GM18499 (cell line): ENCODE measurements around the gene CBFA2T3.

Experiments
- ATAC-seq: cut with Tn5 transposase; IDR thresholded peaks from one replicate; pipeline ENCODE4 v1.9.1; 2021; ENCODE audit warnings: moderate number of reproducible peaks; ENCODE audit not compliant: insufficient read depth, unreplicated experiment

Gene CBFA2T3

DNA sequence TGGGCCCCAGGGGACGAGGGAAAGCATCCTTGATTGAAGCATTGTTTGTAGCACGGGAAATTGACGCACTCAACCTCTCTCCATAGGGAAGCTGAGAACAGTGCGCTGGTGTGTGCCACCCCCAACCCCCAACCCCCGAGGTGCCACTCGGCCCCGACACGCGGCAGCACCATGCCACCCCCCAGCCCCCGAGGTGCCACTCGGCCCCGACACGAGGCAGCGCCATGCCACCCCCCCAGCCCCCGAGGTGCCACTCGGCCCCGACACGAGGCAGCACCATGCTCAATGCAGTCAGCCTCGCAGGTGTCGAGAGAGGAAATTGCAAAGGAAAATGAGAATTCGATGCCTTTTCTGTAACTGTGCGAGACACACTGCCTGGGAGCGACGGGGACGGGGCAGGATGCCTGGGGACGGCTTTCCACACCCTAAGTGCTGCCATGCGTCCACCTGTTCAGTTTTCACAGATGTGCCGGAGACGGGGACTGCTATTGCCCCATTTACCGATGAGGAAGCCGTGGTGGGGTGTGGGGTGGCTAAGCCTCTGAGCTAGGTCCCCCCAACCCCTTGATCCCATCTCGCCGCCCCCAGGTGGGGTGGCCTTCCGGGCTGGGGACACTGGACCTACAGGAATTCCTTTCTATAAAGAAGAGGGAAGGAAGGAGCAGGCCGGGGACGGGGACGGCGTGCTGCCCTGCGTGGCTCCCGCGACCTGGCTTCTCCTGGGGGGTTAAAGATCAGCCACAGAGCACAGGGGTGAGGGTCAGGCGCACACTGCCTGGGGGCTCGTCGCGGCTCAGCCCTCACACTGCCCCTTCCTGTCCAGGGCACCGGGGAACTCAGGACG is 9.8 kb downstream of the CBFA2T3 start:
- no peak for ATAC-seq

DNA sequence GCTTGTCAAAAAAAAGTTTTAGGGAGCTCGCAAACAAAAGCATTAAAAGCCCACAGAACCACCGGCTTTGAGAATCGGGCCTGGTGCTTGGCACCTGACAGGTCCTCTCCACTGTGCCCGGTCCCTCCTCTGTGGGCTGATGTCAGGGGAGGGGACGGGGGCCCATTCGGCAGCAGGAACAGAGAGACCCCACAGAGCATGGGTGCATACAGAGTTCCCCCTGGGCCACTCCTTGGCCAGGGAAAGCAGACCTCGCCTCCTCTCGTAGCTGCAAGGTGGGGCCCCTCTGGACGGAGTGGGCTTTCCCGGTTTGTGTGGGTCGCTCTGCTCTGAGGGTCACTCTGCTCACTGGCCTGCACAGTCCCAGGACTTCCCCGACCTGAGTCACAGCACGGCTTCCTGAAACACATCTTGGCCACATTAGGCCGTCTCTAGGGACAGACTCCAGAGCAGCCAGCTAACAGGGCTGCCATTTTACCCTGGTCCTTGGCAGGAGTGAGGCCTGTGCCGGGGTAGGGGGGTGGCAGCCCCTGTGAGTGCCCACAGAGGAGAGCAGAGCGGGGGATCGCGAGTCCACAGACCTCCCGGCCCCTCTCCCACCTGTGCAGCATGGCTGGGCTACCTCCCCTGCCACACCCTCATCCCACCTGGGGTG is 11.1 kb downstream of the CBFA2T3 start:
- no peak for ATAC-seq

DNA sequence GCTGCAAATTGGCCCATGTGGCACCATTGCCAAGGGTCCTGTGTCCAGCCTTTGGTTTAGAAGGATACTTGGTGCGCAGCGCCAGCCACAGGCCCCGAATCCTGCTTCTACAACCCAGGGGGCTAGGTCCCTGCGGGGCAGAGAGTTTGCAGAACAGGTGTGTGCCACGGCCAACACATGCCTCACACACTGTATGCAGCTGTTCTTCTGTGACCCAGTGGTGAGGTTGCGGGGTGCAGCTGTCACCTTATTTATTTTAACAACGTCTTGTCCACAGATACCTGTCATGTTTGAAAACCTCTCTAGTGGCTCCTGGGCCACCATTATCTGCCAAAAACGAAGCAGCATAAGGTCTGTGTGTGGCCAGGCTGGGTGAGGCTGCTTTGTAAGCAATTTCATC is 11.6 kb downstream of the CBFA2T3 start:
- ATAC-seq, result no peak

DNA sequence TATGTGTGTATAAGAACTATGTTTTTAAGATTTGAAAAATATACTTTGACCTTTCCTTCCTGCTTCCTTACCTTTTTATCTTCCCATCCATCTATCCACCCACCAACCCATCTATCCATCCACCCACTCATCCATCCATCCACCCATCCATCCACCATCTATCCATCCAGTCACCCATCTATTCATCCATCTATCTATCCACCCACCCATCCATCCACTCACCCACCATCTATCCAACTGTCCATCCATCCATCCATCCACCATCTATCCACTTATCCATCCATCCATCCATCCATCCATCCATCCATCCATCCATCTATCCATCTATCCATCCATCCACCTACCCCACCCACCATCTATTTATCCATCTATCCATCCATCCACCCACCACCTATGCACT is 12.4 kb downstream of the CBFA2T3 start:
- ATAC-seq, result no peak

DNA sequence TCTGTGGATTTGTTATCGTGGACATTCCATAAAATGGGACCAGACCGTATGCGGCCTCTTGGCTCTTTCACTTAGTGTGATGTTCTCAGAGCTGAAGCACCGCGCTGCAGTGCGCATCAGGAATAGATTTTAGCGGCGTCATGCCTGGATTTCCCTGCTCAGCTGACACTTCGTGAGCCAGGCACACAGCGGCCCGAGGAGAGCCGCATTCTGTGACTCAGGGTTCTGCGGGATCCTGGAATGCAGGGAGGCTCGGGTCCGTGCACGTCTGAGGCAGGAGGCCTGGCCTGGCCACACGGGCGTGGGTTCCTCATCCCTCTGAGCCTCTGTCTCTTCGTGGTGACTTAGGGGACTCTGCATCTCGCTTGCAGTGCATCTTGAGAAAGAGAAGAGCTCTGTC is 13.4 kb downstream of the CBFA2T3 start:
- ATAC-seq, result no peak

DNA sequence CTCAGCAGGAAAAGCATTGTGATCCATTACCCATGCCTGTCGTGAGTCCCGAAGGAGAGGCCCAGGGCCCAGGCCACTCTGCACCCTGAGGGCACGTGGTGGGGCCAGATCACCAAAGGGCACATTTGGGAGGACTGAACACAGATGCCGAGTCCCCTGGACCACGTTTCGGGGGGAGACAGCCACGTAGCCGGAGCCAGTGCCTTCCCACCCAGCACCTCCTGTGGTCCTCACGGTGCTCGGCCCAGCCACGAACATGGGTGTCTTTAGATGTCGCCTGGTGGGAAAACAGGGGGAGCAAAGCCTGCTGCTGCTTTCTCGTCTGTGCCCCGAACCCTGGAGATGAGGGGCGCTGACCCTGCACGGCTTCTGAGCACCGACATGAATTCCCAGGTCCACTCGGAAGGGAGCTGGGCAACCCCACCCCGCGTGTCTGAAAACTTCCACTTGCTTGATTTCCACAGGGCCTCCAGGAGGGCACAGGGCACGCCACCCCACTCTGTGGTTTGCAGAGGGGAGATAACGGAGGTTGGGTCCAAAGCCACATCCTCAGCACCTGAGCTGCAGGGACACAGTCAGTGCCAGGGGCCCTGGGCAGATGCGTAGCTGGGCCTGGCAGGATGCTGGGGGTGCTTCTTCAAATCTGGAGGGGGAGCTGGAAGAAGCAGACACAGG is 14.4 kb downstream of the CBFA2T3 start:
- no peak for ATAC-seq

DNA sequence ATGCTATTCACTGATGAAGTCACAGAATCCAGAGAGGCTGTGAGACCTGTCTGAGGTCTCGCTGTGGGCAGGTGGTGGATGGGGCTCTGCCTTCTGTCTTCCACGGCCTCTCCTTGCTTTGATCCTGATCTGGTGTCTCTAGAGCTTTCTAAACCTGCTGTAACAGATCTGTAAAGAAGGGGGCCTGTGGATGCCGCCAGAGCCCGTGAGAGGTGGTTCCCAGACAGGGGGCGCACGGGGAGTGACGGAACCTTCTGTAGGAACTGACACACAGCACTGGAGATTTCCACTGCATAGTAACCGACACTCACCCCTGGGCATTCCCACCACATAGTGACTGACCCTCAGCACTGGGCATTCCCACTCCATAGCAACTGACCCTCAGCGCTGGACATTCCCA is 16.0 kb downstream of the CBFA2T3 start:
- ATAC-seq, result no peak

DNA sequence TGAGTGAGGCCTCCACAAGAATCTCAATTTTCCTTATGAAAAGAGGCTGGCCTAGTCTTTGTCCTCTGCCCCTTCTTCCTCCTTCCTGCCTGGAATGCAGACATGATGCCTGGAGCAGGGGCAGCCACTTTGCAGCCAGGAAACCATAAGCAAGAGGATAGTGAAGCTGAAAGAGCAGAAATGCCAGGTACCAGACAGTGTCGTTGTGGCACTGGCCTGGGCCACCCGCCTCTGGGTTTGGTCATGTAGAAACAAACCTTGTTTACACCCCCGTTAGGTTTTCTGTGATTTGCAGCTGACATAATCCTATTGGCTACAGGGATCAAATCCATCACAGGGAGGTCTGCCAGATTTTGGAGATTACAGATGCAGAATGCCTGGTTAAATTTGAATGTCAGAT is 16.5 kb downstream of the CBFA2T3 start:
- ATAC-seq, result no peak

DNA sequence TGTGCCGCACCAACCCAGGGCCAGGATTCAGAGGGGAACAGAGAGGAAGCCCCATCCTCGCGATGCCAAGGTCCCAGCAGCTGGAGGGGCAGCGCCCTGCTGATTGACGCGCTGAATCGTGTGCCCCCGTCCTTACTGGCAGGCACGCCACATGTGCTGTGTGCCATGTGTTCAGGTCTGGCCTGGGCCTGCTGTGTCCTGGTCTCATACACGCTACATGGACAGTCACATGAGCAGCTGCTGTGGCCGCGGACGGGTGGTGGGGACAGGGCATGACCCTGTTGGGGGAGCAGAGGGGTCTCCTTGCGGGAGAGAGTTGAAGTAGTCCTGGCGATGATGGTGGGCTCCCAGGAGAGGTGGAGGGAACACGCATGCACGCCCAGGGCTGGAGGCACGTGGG is 18.0 kb downstream of the CBFA2T3 start:
- no peak for ATAC-seq

DNA sequence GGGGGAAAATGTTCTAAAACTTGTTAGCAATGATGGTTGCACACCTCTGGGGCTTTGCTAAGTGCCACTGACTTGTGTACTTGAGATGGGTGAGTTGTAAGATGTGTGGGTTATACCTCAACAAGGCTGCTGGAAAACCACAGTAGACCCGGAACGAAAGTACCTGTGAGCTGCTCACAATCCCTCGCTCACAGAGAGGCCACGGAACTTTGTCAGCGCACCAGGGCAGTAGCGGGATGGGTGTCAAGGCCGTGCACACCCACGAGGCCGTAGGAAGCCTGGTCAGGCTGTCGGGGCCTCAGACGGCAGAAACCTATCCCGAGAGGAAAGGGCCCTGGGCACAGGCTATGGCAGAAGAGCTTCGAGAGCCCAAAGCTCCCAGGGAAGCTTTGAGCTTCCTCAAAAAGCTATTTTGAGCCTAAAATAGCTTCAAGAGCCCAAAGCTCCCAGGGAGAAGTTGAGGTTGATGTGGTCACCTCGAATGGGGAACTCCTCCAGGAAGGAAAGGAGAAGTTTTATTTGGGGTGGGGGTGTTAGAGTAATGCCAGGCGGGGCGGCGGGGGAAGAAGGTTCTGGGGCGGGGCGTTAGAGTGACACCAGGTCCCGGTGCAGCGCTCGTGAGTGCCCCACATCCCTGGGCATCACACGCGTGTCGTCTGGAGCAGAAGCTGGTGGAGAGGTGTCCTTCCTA is 19.0 kb downstream of the CBFA2T3 start:
- ATAC-seq, result no peak

DNA sequence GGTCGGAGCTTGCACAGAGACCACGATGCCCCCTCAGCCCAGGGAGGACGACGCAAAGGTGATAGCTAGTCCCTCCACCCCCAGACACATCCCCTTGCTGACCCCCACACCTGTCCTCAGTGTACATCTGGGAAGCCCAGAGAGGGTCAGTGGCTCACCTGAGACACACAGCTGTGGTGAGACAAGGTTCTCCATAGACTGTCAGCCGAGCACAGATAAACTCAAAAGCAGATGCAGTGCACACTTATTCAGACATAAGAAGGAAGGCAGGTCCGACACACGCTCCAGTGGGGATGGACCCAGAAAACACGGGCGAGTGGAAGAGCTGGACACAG is 19.6 kb downstream of the CBFA2T3 start:
- ATAC-seq, result no peak

DNA sequence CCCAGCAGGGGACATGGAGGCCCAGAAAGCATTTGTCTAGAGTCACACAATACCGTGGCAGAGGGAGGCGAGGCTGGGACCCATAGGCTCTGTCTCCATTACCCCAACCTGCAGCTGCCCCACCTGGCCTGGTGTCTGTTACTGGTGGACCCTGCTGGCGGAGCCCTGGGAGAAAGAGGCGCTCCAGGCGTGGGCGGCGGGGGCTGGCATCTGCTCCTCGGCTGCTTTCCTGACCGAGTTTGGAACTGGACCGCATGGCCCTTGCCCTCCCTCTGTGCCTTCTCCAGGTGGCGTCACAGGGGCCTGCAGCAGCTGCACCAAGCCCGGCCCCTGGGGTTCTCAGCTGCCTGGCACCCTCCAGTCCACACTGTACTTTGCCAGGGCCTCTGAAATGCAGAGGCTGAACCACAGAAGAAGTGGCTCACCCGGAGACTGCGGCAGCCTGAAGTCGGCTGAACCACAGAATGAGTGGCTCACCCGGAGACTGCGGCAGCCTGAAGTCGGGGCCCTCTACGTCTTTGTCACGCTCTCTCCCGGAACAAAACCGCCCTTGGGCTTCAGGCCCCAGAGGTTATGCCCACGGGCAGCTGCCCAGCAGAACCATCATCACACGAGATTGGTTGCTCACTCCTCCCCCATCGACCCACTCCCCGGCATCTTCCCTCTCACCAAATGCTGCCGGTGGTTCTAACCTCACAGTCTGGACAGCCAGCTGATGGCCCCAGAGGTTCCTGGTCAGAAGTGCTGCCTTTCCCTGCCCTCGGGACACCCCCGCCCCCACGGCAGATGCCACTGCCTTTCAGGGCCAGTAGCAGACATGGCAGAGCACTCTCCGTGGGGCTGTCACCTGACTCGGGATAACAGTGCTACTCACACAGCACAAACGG is 20.2 kb downstream of the CBFA2T3 start:
- no peak for ATAC-seq

DNA sequence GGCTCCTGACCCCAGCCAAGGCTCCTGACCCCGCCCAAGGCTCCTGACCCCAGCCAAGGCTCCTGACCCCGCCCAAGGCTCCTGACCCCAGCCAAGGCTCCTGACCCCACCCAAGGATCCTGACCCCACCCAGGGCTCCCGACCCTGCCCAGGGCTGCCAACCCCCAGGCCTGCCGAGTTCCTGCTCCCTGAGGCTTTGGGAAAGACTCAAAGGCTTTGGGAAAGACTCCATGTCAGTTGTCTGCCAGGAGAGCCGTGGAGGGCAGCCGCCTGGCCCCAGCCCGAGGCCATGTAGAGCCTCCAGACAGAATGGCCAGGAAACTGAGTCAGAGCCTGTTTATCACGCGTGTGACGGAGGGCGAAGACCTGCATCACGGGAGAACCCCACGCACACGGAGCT is 21.1 kb downstream of the CBFA2T3 start:
- no peak for ATAC-seq

DNA sequence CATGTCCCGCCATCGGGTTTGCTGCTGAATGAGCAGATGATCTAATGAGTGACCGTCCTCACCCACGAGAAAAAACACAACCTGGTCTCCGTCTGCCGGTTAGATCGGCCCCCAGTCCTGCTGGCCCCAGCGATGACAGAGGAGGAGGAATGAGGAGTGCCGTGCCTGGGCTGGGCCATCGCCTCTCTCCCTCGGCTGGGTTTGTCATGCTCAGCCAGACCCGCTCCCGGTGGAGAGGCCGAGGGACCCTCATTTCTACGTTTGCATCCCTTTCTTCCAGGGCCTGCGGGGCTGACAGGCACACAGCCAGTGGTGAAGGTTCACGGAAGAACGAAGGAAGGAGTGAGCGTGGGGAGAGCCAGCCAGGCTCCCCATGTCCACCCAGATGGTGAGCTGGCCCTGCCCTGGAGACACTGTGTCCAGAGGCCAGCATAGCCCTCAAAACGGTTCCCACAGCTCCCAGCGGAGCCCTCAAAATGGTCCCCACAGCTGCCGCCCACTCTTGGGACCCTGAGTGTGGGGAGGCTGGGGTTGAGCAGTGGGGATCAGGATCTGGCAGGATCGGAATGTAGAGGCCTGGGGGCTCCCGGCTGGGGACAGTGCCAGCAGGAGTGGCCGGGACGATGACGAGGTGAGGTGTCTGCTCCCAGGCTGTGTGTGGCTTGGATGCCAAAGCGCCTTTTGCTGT is 23.9 kb downstream of the CBFA2T3 start:
- no peak for ATAC-seq

DNA sequence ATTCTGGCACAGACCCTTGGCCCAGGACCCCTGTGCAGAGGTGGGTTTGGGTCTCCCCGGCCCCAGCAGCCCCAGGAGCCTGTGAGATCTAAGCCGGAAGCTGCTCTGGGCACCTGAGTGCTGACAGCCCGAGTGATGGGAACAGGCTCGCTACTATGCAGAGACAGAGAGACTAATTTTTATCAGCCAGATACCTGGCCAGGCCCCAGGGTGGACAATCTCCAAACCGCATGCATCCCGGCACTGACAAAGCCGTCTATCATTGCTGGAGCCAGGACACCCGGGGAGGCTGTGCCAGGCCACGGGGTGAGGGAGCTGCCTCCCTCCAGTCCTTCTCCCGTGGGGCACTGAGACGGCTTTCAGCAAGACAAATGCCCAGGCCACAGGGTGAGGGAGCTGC is 25.0 kb downstream of the CBFA2T3 start:
- no peak for ATAC-seq

DNA sequence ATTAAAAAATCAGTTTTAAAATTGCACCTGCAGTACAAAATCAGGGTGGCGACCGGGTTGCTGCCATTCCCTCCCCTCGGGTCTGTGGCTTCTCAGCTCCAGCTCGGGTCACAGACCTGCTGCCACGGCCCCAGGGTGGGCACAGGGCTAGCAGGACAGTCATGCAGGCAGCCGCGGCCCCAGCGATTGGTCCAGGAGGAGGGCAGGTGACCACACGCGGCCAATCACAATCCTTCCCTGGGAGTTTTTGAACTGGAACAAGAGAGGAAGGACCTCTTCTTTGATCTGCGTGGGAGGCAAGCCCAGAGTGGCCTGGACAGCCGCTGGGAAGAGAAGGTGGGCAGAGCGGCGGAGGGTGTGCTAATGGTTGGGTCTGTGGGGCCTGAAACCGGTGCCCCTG is 25.5 kb downstream of the CBFA2T3 start:
- no peak for ATAC-seq

DNA sequence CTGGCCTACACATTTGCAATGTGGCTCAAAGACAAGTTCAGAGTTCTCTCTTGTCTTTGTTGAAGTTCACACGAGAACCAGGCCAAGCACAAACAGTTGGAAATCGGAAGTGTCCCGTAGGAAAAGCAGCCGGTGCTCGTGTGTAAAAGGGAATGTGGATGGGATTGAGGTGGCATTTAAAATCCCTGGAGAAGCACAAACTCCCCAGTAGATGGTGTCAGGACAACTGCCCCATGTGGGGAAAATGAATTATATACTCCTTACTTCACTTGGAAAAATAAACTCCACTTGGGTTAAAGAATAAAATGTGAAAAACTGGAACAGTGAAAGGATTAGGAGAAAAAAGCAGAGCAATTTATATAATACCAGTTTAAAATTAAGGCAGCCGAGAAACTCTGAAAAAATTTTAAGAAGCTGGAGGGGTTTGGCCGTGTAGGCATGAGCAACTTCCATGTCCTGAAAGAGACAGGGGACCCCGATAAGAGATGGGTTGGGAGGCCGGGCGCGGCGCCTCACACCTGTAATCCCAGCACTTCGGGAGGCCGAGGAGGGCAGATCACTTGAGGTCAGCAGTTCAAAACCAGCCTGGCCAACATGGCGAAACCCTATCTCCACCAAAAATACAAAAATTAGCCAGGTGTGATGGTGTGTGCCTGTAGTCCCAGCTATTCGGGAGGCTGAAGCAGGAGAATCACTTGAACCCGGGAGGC is 28.1 kb downstream of the CBFA2T3 start:
- ATAC-seq, result no peak

DNA sequence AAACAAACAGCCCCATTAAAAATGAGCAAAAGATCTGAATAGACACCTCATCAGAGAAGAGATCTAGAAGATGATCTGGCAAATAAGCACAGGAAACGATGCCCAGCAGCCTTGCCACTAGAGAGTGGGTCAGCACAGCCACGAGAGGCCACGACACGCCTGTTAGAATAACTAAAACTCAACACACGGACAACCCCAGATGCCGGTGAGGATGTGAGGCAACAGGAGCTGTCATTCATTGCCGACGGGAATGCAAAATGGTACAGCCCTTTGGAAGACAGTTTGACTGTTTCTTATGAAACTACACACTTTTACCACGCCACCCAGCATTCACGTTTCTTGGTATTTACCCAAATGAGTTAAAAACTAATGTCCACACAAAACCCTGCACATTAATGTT is 31.5 kb downstream of the CBFA2T3 start:
- no peak for ATAC-seq

DNA sequence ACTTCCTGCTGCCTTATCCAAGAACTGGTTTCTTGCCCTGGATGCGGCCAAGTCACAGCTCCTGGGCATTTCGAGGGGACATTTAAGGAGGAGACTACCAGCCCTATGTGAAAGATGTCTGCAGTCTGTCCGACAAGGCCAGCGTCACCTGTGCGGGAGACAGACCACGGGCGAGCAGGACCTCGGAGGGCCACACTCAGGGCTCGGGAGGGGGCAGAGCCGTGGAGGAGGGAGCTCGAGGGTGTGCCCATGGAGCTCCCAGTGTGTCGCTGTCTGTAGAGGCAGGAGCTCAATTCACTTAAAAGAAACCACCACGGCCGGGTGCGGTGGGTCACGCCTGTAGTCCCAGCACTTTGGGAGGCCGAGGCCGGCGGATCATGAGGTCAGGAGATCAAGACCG is 33.3 kb downstream of the CBFA2T3 start:
- ATAC-seq, result no peak
